NCI-H2171 (cell line): ENCODE results near the gene SCN8A.
"Not testable (repeated sequence)": the region's sequence is repeated elsewhere in the genome, so short reads cannot be mapped to it uniquely, and the experiment has no call there.

Experiments used
- DNase-seq: peaks from one replicate; lab custom pipeline; 2025; lab: John Stamatoyannopoulos, UW

The SCN8A gene

GRCh38 chr12:51622564-51622963 is 31.5 kb downstream of the SCN8A start:
- DNase-seq, result no peak

GRCh38 chr12:51625370-51625769 is 34.3 kb downstream of the SCN8A start:
- DNase-seq, result no peak

- no peak for DNase-seq
Observed at GRCh38 chr12:51626115-51626514, 35.1 kb downstream of the SCN8A start.

GRCh38 chr12:51626629-51627028 is 35.6 kb downstream of the SCN8A start:
- no peak for DNase-seq

GRCh38 chr12:51630256-51630880 is 39.3 kb downstream of the SCN8A start:
- DNase-seq, result no peak

GRCh38 chr12:51630986-51631385 is 40.0 kb downstream of the SCN8A start:
- no peak for DNase-seq

- no peak for DNase-seq
Observed at GRCh38 chr12:51631591-51631990, 40.6 kb downstream of the SCN8A start.

GRCh38 chr12:51632623-51633022 is 41.6 kb downstream of the SCN8A start:
- no peak for DNase-seq

GRCh38 chr12:51635346-51635745 is 44.3 kb downstream of the SCN8A start:
- DNase-seq, result no peak

GRCh38 chr12:51636581-51636980 is 45.5 kb downstream of the SCN8A start:
- no peak for DNase-seq

- no peak for DNase-seq
Observed at GRCh38 chr12:51636986-51637385, 46.0 kb downstream of the SCN8A start.

GRCh38 chr12:51639361-51639760 is 48.3 kb downstream of the SCN8A start:
- DNase-seq, result no peak

GRCh38 chr12:51642286-51642685 is 51.3 kb downstream of the SCN8A start:
- DNase-seq, result no peak

GRCh38 chr12:51643951-51644350 is 52.9 kb downstream of the SCN8A start:
- DNase-seq, result no peak

- not testable (repeated sequence) for DNase-seq
Observed at GRCh38 chr12:51644691-51645090, 53.7 kb downstream of the SCN8A start.

GRCh38 chr12:51645961-51646360 is 54.9 kb downstream of the SCN8A start:
- DNase-seq, result no peak

- no peak for DNase-seq
Observed at GRCh38 chr12:51647647-51648046, 56.6 kb downstream of the SCN8A start.

GRCh38 chr12:51653431-51653830 is 62.4 kb downstream of the SCN8A start:
- DNase-seq, result no peak

GRCh38 chr12:51661199-51661598 is 70.2 kb downstream of the SCN8A start:
- no peak for DNase-seq

GRCh38 chr12:51661836-51662235 is 70.8 kb downstream of the SCN8A start:
- DNase-seq, result no peak

GRCh38 chr12:51662728-51663154 is 71.7 kb downstream of the SCN8A start:
- no peak for DNase-seq

GRCh38 chr12:51663390-51663789 is 72.4 kb downstream of the SCN8A start:
- DNase-seq, result no peak

- DNase-seq, result no peak
Observed at GRCh38 chr12:51666696-51667095, 75.7 kb downstream of the SCN8A start.

- DNase-seq, result no peak
Observed at GRCh38 chr12:51667269-51667668, 76.2 kb downstream of the SCN8A start.

GRCh38 chr12:51669271-51669670 is 78.2 kb downstream of the SCN8A start:
- DNase-seq, result no peak
